HG02798 (cell line): Measurements from ENCODE around the gene PRAMEF4.
"Not testable (repeated sequence)": the region's sequence is repeated elsewhere in the genome, so short reads cannot be mapped to it uniquely, and the experiment has no call there.

Source experiments
- ATAC-seq: cut with Tn5 transposase; IDR thresholded peaks from one replicate; pipeline ENCODE4 v1.9.1; 2021; ENCODE audit warnings: mild to moderate bottlenecking; ENCODE audit not compliant: unreplicated experiment, poor library complexity

PRAMEF4 gene

GRCh38 chr1:12886101-12886500 lies at the start of gene PRAMEF4:
Gene PRAMEF4 (minus strand): TSS chr1:12886201. CDS start chr1:12883394, 2,807 bp downstream.
- ATAC-seq = not testable (repeated sequence)

GRCh38 chr1:12924368-12924767 lies 38.4 kb upstream of the PRAMEF4 start:
- not testable (repeated sequence) for ATAC-seq

GRCh38 chr1:12921749-12922148 lies 35.7 kb upstream of the PRAMEF4 start:
- ATAC-seq = not testable (repeated sequence)

GRCh38 chr1:12916310-12916709 lies 30.3 kb upstream of the PRAMEF4 start, which contains the start of gene PRAMEF7:
Gene PRAMEF7 (plus strand): TSS chr1:12916610. CDS start chr1:12917693, 1,083 bp downstream.
- not testable (repeated sequence) for ATAC-seq

GRCh38 chr1:12903793-12904572 lies 18.0 kb upstream of the PRAMEF4 start:
- ATAC-seq = not testable (repeated sequence)

GRCh38 chr1:12899186-12899585 lies 13.2 kb upstream of the PRAMEF4 start:
- ATAC-seq = not testable (repeated sequence)

GRCh38 chr1:12898170-12898569 lies 12.2 kb upstream of the PRAMEF4 start, which contains the start of gene PRAMEF10:
Gene PRAMEF10 (minus strand): TSS chr1:12898270. CDS start chr1:12895847, 2,423 bp downstream.
- ATAC-seq = not testable (repeated sequence)

- ATAC-seq = not testable (repeated sequence)
These were observed 7.5 kb downstream of the PRAMEF4 start for GRCh38 chr1:12878453-12878852.

- not testable (repeated sequence) for ATAC-seq
These were observed 22.7 kb downstream of the PRAMEF4 start for GRCh38 chr1:12863131-12863880.

GRCh38 chr1:12856786-12857185 lies 29.2 kb downstream of the PRAMEF4 start, which contains the start of gene PRAMEF2:
Gene PRAMEF2 (plus strand): TSS chr1:12857086. CDS start chr1:12859010, 1,924 bp downstream.
- ATAC-seq = not testable (repeated sequence)

- ATAC-seq = no peak
These were observed 34.2 kb downstream of the PRAMEF4 start for GRCh38 chr1:12851779-12852178.

GRCh38 chr1:12848620-12849019 lies 37.4 kb downstream of the PRAMEF4 start, which contains the start of gene HNRNPCL1:
Gene HNRNPCL1 (minus strand): TSS chr1:12848720. CDS start chr1:12848289, 431 bp downstream.
- not testable (repeated sequence) for ATAC-seq

GRCh38 chr1:12833251-12833650 lies 52.8 kb downstream of the PRAMEF4 start:
- not testable (repeated sequence) for ATAC-seq

GRCh38 chr1:12831310-12831709 lies 54.7 kb downstream of the PRAMEF4 start, which contains the start of gene PRAMEF11:
Gene PRAMEF11 (minus strand): TSS chr1:12831410. CDS start chr1:12828789, 2,621 bp downstream.
- not testable (repeated sequence) for ATAC-seq
